Brain microvascular endothelial cell (primary cell): ENCODE results near the gene ACER3.
"Not testable (repeated sequence)": the region's sequence is repeated elsewhere in the genome, so short reads cannot be mapped to it uniquely, and the experiment has no call there.

ENCODE experiments used
- DNase-seq: peaks from one replicate; pipeline ENCODE4 v3.0.0-alpha.2; 2020
- H3K27ac ChIP-seq: fragments of 250-450 bp; sonication (Bioruptor Pico); 2 replicates; pipeline ENCODE4 v1.5.1; 2020; ENCODE audit warnings: mild to moderate bottlenecking, moderate library complexity
- H3K27me3 ChIP-seq: fragments of 250-450 bp; sonication (Bioruptor Pico); replicated peaks from 2 replicates; pipeline ENCODE4 v1.5.1; 2020; ENCODE audit warnings: mild to moderate bottlenecking
- H3K36me3 ChIP-seq: fragments of 250-450 bp; sonication (Bioruptor Pico); replicated peaks from 2 replicates; pipeline ENCODE4 v1.5.1; 2020; ENCODE audit warnings: mild to moderate bottlenecking
- H3K4me3 ChIP-seq: 2 replicates; pipeline ENCODE4 v1.5.1; 2011; ENCODE audit warnings: low read depth, mild to moderate bottlenecking, control low read depth, low read length, moderate library complexity
- CTCF ChIP-seq: IDR thresholded peaks from 2 replicates; pipeline ENCODE4 v1.5.1; 2011; ENCODE audit warnings: low read depth, mild to moderate bottlenecking, moderate library complexity, low read length, control low read depth, inconsistent platforms; ENCODE audit errors: missing control alignments
- in situ Hi-C: cut with HindIII; loops from 2 replicates; pipeline ENCODE4 v1.10.0; 2017; ENCODE audit warnings: low sequenced_read_pairs, low pct_ligation_motif_present

The ACER3 gene

GRCh38 chr11:76849376-76849775, 11.3 kb upstream of the ACER3 start:
- no peak overlapping the region for H3K4me3 ChIP-seq
- no peak overlapping the region for H3K27ac ChIP-seq
- in situ Hi-C loops: no loop called here
- H3K27me3 ChIP-seq: no peaks in the 10 kb centered on the region
- no peak for TF ChIP-seq CTCF
- H3K36me3 ChIP-seq: no peaks in the 10 kb centered on the region
- DNase-seq: no peak

- no peak for TF ChIP-seq CTCF
- no peak for DNase-seq
- Histone ChIP-seq H3K27ac (no peak overlapping the region), H3K27me3 (no peaks in the 10 kb centered on the region), H3K36me3 (no peaks in the 10 kb centered on the region), H3K4me3 (no peak overlapping the region)
- in situ Hi-C loops: no loop called here
These were observed 10.6 kb upstream of the ACER3 start for GRCh38 chr11:76850130-76850529.

GRCh38 chr11:76850815-76851214, 9.9 kb upstream of the ACER3 start:
- H3K27ac ChIP-seq: no peak overlapping the region
- H3K36me3 ChIP-seq: no peaks in the 10 kb centered on the region
- DNase-seq: no peak
- TF ChIP-seq CTCF: no peak
- H3K4me3 ChIP-seq: no peak overlapping the region
- no peaks in the 10 kb centered on the region for H3K27me3 ChIP-seq
- in situ Hi-C loops: no loop called here

- DNase-seq: no peak
- in situ Hi-C loops: no loop called here
- no peak for TF ChIP-seq CTCF
- no peak overlapping the region for H3K4me3 ChIP-seq
- H3K36me3 ChIP-seq: no peaks in the 10 kb centered on the region
- no peak overlapping the region for H3K27ac ChIP-seq
- H3K27me3 ChIP-seq: no peaks in the 10 kb centered on the region
These were observed 6.0 kb upstream of the ACER3 start for GRCh38 chr11:76854709-76855108.

GRCh38 chr11:76855670-76856069, 5.0 kb upstream of the ACER3 start:
- H3K27me3 ChIP-seq, H3K27ac ChIP-seq, H3K36me3 ChIP-seq, H3K4me3 ChIP-seq, DNase-seq, in situ Hi-C loops: not testable (repeated sequence)

- H3K4me3 ChIP-seq: no peak overlapping the region
- no peaks in the 10 kb centered on the region for H3K27me3 ChIP-seq
- DNase-seq: no peak
- no peaks in the 10 kb centered on the region for H3K36me3 ChIP-seq
- TF ChIP-seq CTCF: no peak
- in situ Hi-C loops: no loop called here
- no peak overlapping the region for H3K27ac ChIP-seq
These were observed 4.6 kb upstream of the ACER3 start for GRCh38 chr11:76856106-76856505.
